NCI-H82 treated with DMSO at 0.1 percent for 48 hours (cell line): ENCODE data around the gene TEX10.
"Not testable (repeated sequence)": the region's sequence is repeated elsewhere in the genome, so short reads cannot be mapped to it uniquely, and the experiment has no call there.

ENCODE experiments used
- DNase-seq: peaks from one replicate; lab custom pipeline; 2025; ENCODE audit not compliant: unreplicated experiment; lab: John Stamatoyannopoulos, UW

The TEX10 gene

GRCh38 chr9:100352727-100353505 lies at the start of gene TEX10:
Gene TEX10, minus strand, starts transcription at chr9:100352942. Its CDS starts 3,579 bp downstream, at chr9:100349363.
- DNase-seq, result peak; percentile 65

GRCh38 chr9:100401042-100401441 lies 48.3 kb upstream of the TEX10 start:
- DNase-seq, result no peak

- DNase-seq, result no peak
These were observed 45.0 kb upstream of the TEX10 start for GRCh38 chr9:100397529-100398266.

GRCh38 chr9:100396769-100397168 lies 44.0 kb upstream of the TEX10 start:
- no peak for DNase-seq

- no peak for DNase-seq
These were observed 42.1 kb upstream of the TEX10 start for GRCh38 chr9:100394816-100395215.

GRCh38 chr9:100394032-100394695 lies 41.4 kb upstream of the TEX10 start:
- DNase-seq, result no peak

- DNase-seq, result not testable (repeated sequence)
These were observed 40.2 kb upstream of the TEX10 start for GRCh38 chr9:100392989-100393388.

GRCh38 chr9:100379862-100380261 lies 27.1 kb upstream of the TEX10 start:
- DNase-seq, result no peak

- no peak for DNase-seq
These were observed 24.3 kb upstream of the TEX10 start for GRCh38 chr9:100377015-100377414.

GRCh38 chr9:100375658-100376057 lies 22.9 kb upstream of the TEX10 start:
- DNase-seq, result no peak

- no peak for DNase-seq
These were observed 19.9 kb upstream of the TEX10 start for GRCh38 chr9:100372648-100373047.

- no peak for DNase-seq
These were observed 17.5 kb upstream of the TEX10 start for GRCh38 chr9:100370064-100370723.

GRCh38 chr9:100368672-100369071 lies 15.9 kb upstream of the TEX10 start:
- no peak for DNase-seq

GRCh38 chr9:100366121-100366520 lies 13.4 kb upstream of the TEX10 start:
- DNase-seq, result no peak

- no peak for DNase-seq
These were observed 11.3 kb upstream of the TEX10 start for GRCh38 chr9:100364013-100364412.

GRCh38 chr9:100359057-100359456 lies 6.3 kb upstream of the TEX10 start:
- DNase-seq, result no peak

- no peak for DNase-seq
These were observed 4.8 kb upstream of the TEX10 start for GRCh38 chr9:100357501-100357900.

- DNase-seq, result no peak
These were observed 2.8 kb upstream of the TEX10 start for GRCh38 chr9:100355561-100355960.

- no peak for DNase-seq
These were observed 1.5 kb upstream of the TEX10 start for GRCh38 chr9:100354121-100354800.

GRCh38 chr9:100352201-100352726 lies 478 bp downstream of the TEX10 start:
- no peak for DNase-seq
